HG03139 (cell line): ENCODE data around the gene SLCO3A1.

Experiments
- ATAC-seq: cut with Tn5 transposase; IDR thresholded peaks from one replicate; pipeline ENCODE4 v1.9.1; 2021; ENCODE audit not compliant: unreplicated experiment

The SLCO3A1 gene

GRCh38 chr15:91909111-91909510 is 55.6 kb downstream of the SLCO3A1 start:
- no peak for ATAC-seq

GRCh38 chr15:91909574-91909973 is 56.1 kb downstream of the SLCO3A1 start:
- no peak for ATAC-seq

- no peak for ATAC-seq
These were observed 58.3 kb downstream of the SLCO3A1 start for GRCh38 chr15:91911844-91912243.

GRCh38 chr15:91912336-91912735 is 58.8 kb downstream of the SLCO3A1 start:
- no peak for ATAC-seq

GRCh38 chr15:91913560-91913959 is 60.1 kb downstream of the SLCO3A1 start:
- ATAC-seq: no peak

- no peak for ATAC-seq
These were observed 62.1 kb downstream of the SLCO3A1 start for GRCh38 chr15:91915576-91915975.

- no peak for ATAC-seq
These were observed 62.5 kb downstream of the SLCO3A1 start for GRCh38 chr15:91916051-91916450.

GRCh38 chr15:91917686-91918360 is 64.3 kb downstream of the SLCO3A1 start:
- no peak for ATAC-seq

GRCh38 chr15:91919014-91919534 is 65.6 kb downstream of the SLCO3A1 start:
- no peak for ATAC-seq

- no peak for ATAC-seq
These were observed 67.8 kb downstream of the SLCO3A1 start for GRCh38 chr15:91921188-91921842.

- no peak for ATAC-seq
These were observed 68.3 kb downstream of the SLCO3A1 start for GRCh38 chr15:91921843-91922198.

- ATAC-seq: no peak
These were observed 69.4 kb downstream of the SLCO3A1 start for GRCh38 chr15:91922646-91923547.

GRCh38 chr15:91924183-91924582 is 70.7 kb downstream of the SLCO3A1 start:
- no peak for ATAC-seq

- no peak for ATAC-seq
These were observed 71.5 kb downstream of the SLCO3A1 start for GRCh38 chr15:91924837-91925495.

GRCh38 chr15:91925794-91926193 is 72.3 kb downstream of the SLCO3A1 start:
- ATAC-seq: no peak

- no peak for ATAC-seq
These were observed 73.4 kb downstream of the SLCO3A1 start for GRCh38 chr15:91926908-91927270.

GRCh38 chr15:91927585-91927984 is 74.1 kb downstream of the SLCO3A1 start:
- ATAC-seq: no peak

GRCh38 chr15:91928675-91929074 is 75.2 kb downstream of the SLCO3A1 start:
- no peak for ATAC-seq

GRCh38 chr15:91929509-91929908 is 76.0 kb downstream of the SLCO3A1 start:
- ATAC-seq: no peak

GRCh38 chr15:91930092-91930491 is 76.6 kb downstream of the SLCO3A1 start:
- no peak for ATAC-seq

- ATAC-seq: no peak
These were observed 82.8 kb downstream of the SLCO3A1 start for GRCh38 chr15:91936182-91936775.
